Measurements from ENCODE around the gene DYDC2.

Gene DYDC2

GRCh38 chr10:80356563-80356988 lies at the start of gene DYDC2, which contains the start of gene DYDC1:
DYDC2 (plus strand) TSS chr10:80356781; CDS start chr10:80362444, 5,663 bp downstream.
DYDC1 (minus strand) TSS chr10:80356755; CDS start chr10:80352601, 4,154 bp downstream.
- no peak for DNase-seq (ENCODE audit: low spot score)

GRCh38 chr10:80313523-80313922 lies 43.1 kb upstream of the DYDC2 start:
- DNase-seq (ENCODE audit: low spot score): no peak

- DNase-seq (ENCODE audit: low spot score): no peak
Measured at GRCh38 chr10:80315391-80315790, 41.2 kb upstream of the DYDC2 start.

GRCh38 chr10:80318742-80319141 lies 37.8 kb upstream of the DYDC2 start:
- no peak for DNase-seq (ENCODE audit: low spot score)

GRCh38 chr10:80319318-80319717 lies 37.3 kb upstream of the DYDC2 start:
- no peak for DNase-seq (ENCODE audit: low spot score)

GRCh38 chr10:80319725-80320290 lies 36.8 kb upstream of the DYDC2 start:
- no peak for DNase-seq (ENCODE audit: low spot score)

GRCh38 chr10:80320377-80320776 lies 36.2 kb upstream of the DYDC2 start:
- no peak for DNase-seq (ENCODE audit: low spot score)

GRCh38 chr10:80321183-80321582 lies 35.4 kb upstream of the DYDC2 start:
- no peak for DNase-seq (ENCODE audit: low spot score)

GRCh38 chr10:80322158-80322557 lies 34.4 kb upstream of the DYDC2 start:
- no peak for DNase-seq (ENCODE audit: low spot score)

- DNase-seq (ENCODE audit: low spot score): no peak
Measured at GRCh38 chr10:80322711-80323110, 33.9 kb upstream of the DYDC2 start.

GRCh38 chr10:80323311-80323710 lies 33.3 kb upstream of the DYDC2 start:
- DNase-seq (ENCODE audit: low spot score): no peak

- no peak for DNase-seq (ENCODE audit: low spot score)
Measured at GRCh38 chr10:80324086-80324485, 32.5 kb upstream of the DYDC2 start.

- no peak for DNase-seq (ENCODE audit: low spot score)
Measured at GRCh38 chr10:80324891-80325364, 31.7 kb upstream of the DYDC2 start.

- no peak for DNase-seq (ENCODE audit: low spot score)
Measured at GRCh38 chr10:80333983-80334382, 22.6 kb upstream of the DYDC2 start.

GRCh38 chr10:80344276-80344675 lies 12.3 kb upstream of the DYDC2 start:
- DNase-seq (ENCODE audit: low spot score): no peak

- no peak for DNase-seq (ENCODE audit: low spot score)
Measured at GRCh38 chr10:80344912-80345311, 11.7 kb upstream of the DYDC2 start.

GRCh38 chr10:80350251-80350650 lies 6.3 kb upstream of the DYDC2 start:
- DNase-seq (ENCODE audit: low spot score): no peak

GRCh38 chr10:80351220-80351619 lies 5.4 kb upstream of the DYDC2 start:
- DNase-seq (ENCODE audit: low spot score): no peak

- DNase-seq (ENCODE audit: low spot score): no peak
Measured at GRCh38 chr10:80356989-80357850, 639 bp downstream of the DYDC2 start.

GRCh38 chr10:80357851-80358125 lies 1.2 kb downstream of the DYDC2 start:
- DNase-seq (ENCODE audit: low spot score): no peak

- DNase-seq (ENCODE audit: low spot score): peak; percentile 13
Measured at GRCh38 chr10:80358925-80359324, 2.3 kb downstream of the DYDC2 start.

GRCh38 chr10:80359644-80360043 lies 3.1 kb downstream of the DYDC2 start:
- DNase-seq (ENCODE audit: low spot score): no peak

GRCh38 chr10:80365510-80365909 lies 8.9 kb downstream of the DYDC2 start:
- DNase-seq (ENCODE audit: low spot score): no peak

GRCh38 chr10:80371467-80371866 lies 14.9 kb downstream of the DYDC2 start:
- DNase-seq (ENCODE audit: low spot score): no peak
